Muscle layer of colon (tissue), 2 donors: ENCODE data around the gene NHP2.
A peak's percentile ranks its signal among the peaks of the same experiment; 100 is the strongest.
"Not testable (repeated sequence)": the region's sequence is repeated elsewhere in the genome, so short reads cannot be mapped to it uniquely, and the experiment has no call there.

ENCODE experiments used
- H3K27ac ChIP-seq: one replicate; pipeline ENCODE4 v1.7.0; 2013; ENCODE audit warnings: low read depth, mild to moderate bottlenecking, low read length, moderate library complexity
- H3K27me3 ChIP-seq, 2 donors: one replicate each; pipeline ENCODE4 v1.7.0; 2013; ENCODE audit warnings: low read length in 2 of 2, mild to moderate bottlenecking in 2 of 2; ENCODE audit not compliant: insufficient read depth in 2 of 2, control insufficient read depth in 1 of 2
- H3K36me3 ChIP-seq: one replicate; pipeline ENCODE4 v1.7.0; 2013; ENCODE audit warnings: mild to moderate bottlenecking, low read length; ENCODE audit not compliant: insufficient read depth
- H3K4me1 ChIP-seq: one replicate; pipeline ENCODE4 v1.7.0; 2013; ENCODE audit warnings: mild to moderate bottlenecking, low read length; ENCODE audit not compliant: insufficient read depth
- H3K4me3 ChIP-seq, 2 donors: one replicate each; pipeline ENCODE4 v1.7.0; 2013; ENCODE audit warnings: low read length in 2 of 2, low read depth in 1 of 2, mild to moderate bottlenecking in 1 of 2, moderate library complexity in 1 of 2
- H3K9ac ChIP-seq: one replicate; pipeline ENCODE4 v1.7.0; 2013; ENCODE audit warnings: low read length
- H3K9me3 ChIP-seq: one replicate; pipeline ENCODE4 v1.7.0; 2013; ENCODE audit warnings: mild to moderate bottlenecking, low read length
- donor health status: abdominal sarcoma.
- donor health status: Adenocarcinoma of cecum.

NHP2 gene

GRCh38 chr5:178127300-178128009 lies 26.2 kb downstream of the NHP2 start:
- H3K4me3 ChIP-seq, H3K27me3 ChIP-seq, H3K36me3 ChIP-seq, H3K27ac ChIP-seq, H3K9me3 ChIP-seq, H3K9ac ChIP-seq: not testable (repeated sequence)
- peaks cover 20% of the 10 kb centered on the region for H3K4me1 ChIP-seq

- Histone ChIP-seq H3K36me3 (no peaks in the 10 kb centered on the region), H3K4me3 (no peak overlapping the region), H3K27me3 (no peaks in the 10 kb centered on the region), H3K9ac (no peak overlapping the region), H3K27ac (no peak overlapping the region), H3K4me1 (peaks cover 21% of the 10 kb centered on the region), H3K9me3 (no peaks in the 10 kb centered on the region)
Measured at GRCh38 chr5:178126556-178126955, 27.1 kb downstream of the NHP2 start.

- no peak overlapping the region for H3K27ac ChIP-seq
- no peak overlapping the region for H3K4me3 ChIP-seq
- no peaks in the 10 kb centered on the region for H3K36me3 ChIP-seq
- H3K9ac ChIP-seq = no peak overlapping the region
- H3K4me1 ChIP-seq = peaks cover 21% of the 10 kb centered on the region
- peaks cover 0 to 5% of the 10 kb centered on the region in 2 donors for H3K27me3 ChIP-seq
- no peaks in the 10 kb centered on the region for H3K9me3 ChIP-seq
Measured at GRCh38 chr5:178125253-178125906, 28.3 kb downstream of the NHP2 start.

GRCh38 chr5:178123966-178124925 lies 29.4 kb downstream of the NHP2 start:
- Histone ChIP-seq H3K4me1 (peaks cover 21% of the 10 kb centered on the region), H3K9ac (no peak overlapping the region), H3K27ac (no peak overlapping the region), H3K4me3 (no peak overlapping the region), H3K9me3 (no peaks in the 10 kb centered on the region), H3K36me3 (no peaks in the 10 kb centered on the region), H3K27me3 (peaks cover 0 to 5% of the 10 kb centered on the region in 2 donors)

GRCh38 chr5:178123094-178123965 lies 30.4 kb downstream of the NHP2 start:
- H3K9ac ChIP-seq = no peak overlapping the region
- no peak overlapping the region for H3K27ac ChIP-seq
- peaks cover 21% of the 10 kb centered on the region for H3K4me1 ChIP-seq
- no peaks in the 10 kb centered on the region for H3K36me3 ChIP-seq
- peaks cover 0 to 5% of the 10 kb centered on the region in 2 donors for H3K27me3 ChIP-seq
- no peaks in the 10 kb centered on the region for H3K9me3 ChIP-seq
- H3K4me3 ChIP-seq = no peak overlapping the region

- Histone ChIP-seq H3K27me3 (peaks cover 0 to 11% of the 10 kb centered on the region in 2 donors), H3K36me3 (no peaks in the 10 kb centered on the region), H3K9ac (no peak overlapping the region), H3K4me1 (peaks cover 21% of the 10 kb centered on the region), H3K4me3 (no peak overlapping the region), H3K27ac (no peak overlapping the region), H3K9me3 (no peaks in the 10 kb centered on the region)
Measured at GRCh38 chr5:178122346-178122745, 31.3 kb downstream of the NHP2 start.

GRCh38 chr5:178121391-178122276 lies 32.1 kb downstream of the NHP2 start:
- no peak overlapping the region for H3K9ac ChIP-seq
- no peaks in the 10 kb centered on the region for H3K9me3 ChIP-seq
- H3K36me3 ChIP-seq = no peaks in the 10 kb centered on the region
- peaks cover 21% of the 10 kb centered on the region for H3K4me1 ChIP-seq
- H3K27me3 ChIP-seq = peaks cover 0 to 18% of the 10 kb centered on the region in 2 donors
- H3K4me3 ChIP-seq = peak overlapping the region; percentile 38 to 61
- H3K27ac ChIP-seq = no peak overlapping the region

- H3K9me3 ChIP-seq = no peaks in the 10 kb centered on the region
- no peaks in the 10 kb centered on the region for H3K36me3 ChIP-seq
- H3K9ac ChIP-seq = no peak overlapping the region
- H3K27ac ChIP-seq = no peak overlapping the region
- H3K4me1 ChIP-seq = peaks cover 21% of the 10 kb centered on the region
- H3K27me3 ChIP-seq = peaks cover 0 to 27% of the 10 kb centered on the region in 2 donors
- H3K4me3 ChIP-seq = peak overlapping the region; percentile 38 to 61
Measured at GRCh38 chr5:178120607-178121357, 32.9 kb downstream of the NHP2 start.

GRCh38 chr5:178119915-178120606 lies 33.6 kb downstream of the NHP2 start:
- Histone ChIP-seq H3K27me3 (peaks cover 7 to 33% of the 10 kb centered on the region in 2 donors), H3K9me3 (no peaks in the 10 kb centered on the region), H3K4me3 (no peak overlapping the region), H3K27ac (no peak overlapping the region), H3K4me1 (peaks cover 21% of the 10 kb centered on the region), H3K36me3 (no peaks in the 10 kb centered on the region), H3K9ac (no peak overlapping the region)
